ENCODE results near the gene ADAMTS18.

The ADAMTS18 gene

GRCh38 chr16:77409311-77409710 lies 25.5 kb downstream of the ADAMTS18 start:
- Histone ChIP-seq H3K9ac (ENCODE audit: low read length) (no peak overlapping the region), H3K9me3 (ENCODE audit: control insufficient read depth, insufficient read depth, low read depth, low read length) (peaks cover 7% of the 10 kb centered on the region; the same call in 1 of the 2 replicates), H3K27me3 (ENCODE audit: control insufficient read depth, insufficient read depth, low read length) (no peaks in the 10 kb centered on the region), H3K27ac (ENCODE audit: low read depth, low read length) (no peak overlapping the region), H3K4me3 (ENCODE audit: low read depth, low read length) (no peak overlapping the region), H3K36me3 (ENCODE audit: control insufficient read depth, insufficient read depth, low read length) (no peaks in the 10 kb centered on the region), H3K4me1 (ENCODE audit: control insufficient read depth, insufficient read depth, low read length) (peaks cover 4% of the 10 kb centered on the region; the same call in 1 of the 2 replicates)

- no peaks in the 10 kb centered on the region for H3K36me3 ChIP-seq (ENCODE audit: control insufficient read depth, insufficient read depth, low read length)
- H3K4me1 ChIP-seq (ENCODE audit: control insufficient read depth, insufficient read depth, low read length): peaks cover 5% of the 10 kb centered on the region
Measured at GRCh38 chr16:77408607-77409006, 26.2 kb downstream of the ADAMTS18 start.

GRCh38 chr16:77406680-77407079 lies 28.2 kb downstream of the ADAMTS18 start:
- Histone ChIP-seq H3K27me3 (ENCODE audit: control insufficient read depth, insufficient read depth, low read length) (no peaks in the 10 kb centered on the region), H3K9me3 (ENCODE audit: control insufficient read depth, insufficient read depth, low read depth, low read length) (peaks cover 7% of the 10 kb centered on the region; the same call in 1 of the 2 replicates), H3K36me3 (ENCODE audit: control insufficient read depth, insufficient read depth, low read length) (no peaks in the 10 kb centered on the region), H3K27ac (ENCODE audit: low read depth, low read length) (no peak overlapping the region), H3K4me1 (ENCODE audit: control insufficient read depth, insufficient read depth, low read length) (peaks cover 11% of the 10 kb centered on the region), H3K9ac (ENCODE audit: low read length) (no peak overlapping the region), H3K4me3 (ENCODE audit: low read depth, low read length) (no peak overlapping the region)

More at GRCh38 chr16:77408607-77409006, 26.2 kb downstream of the ADAMTS18 start:
- no peak overlapping the region for H3K9ac ChIP-seq (ENCODE audit: low read length)
- H3K9me3 ChIP-seq (ENCODE audit: control insufficient read depth, insufficient read depth, low read depth, low read length): peaks cover 7% of the 10 kb centered on the region; the same call in 1 of the 2 replicates
- no peak overlapping the region for H3K27ac ChIP-seq (ENCODE audit: low read depth, low read length)
- no peak overlapping the region for H3K4me3 ChIP-seq (ENCODE audit: low read depth, low read length)
- H3K27me3 ChIP-seq (ENCODE audit: control insufficient read depth, insufficient read depth, low read length): no peaks in the 10 kb centered on the region

- H3K27ac ChIP-seq (ENCODE audit: low read depth, low read length): no peak overlapping the region
Measured at GRCh38 chr16:77404775-77405174, 30.1 kb downstream of the ADAMTS18 start.

GRCh38 chr16:77403732-77404131 lies 31.1 kb downstream of the ADAMTS18 start:
- Histone ChIP-seq H3K27me3 (ENCODE audit: control insufficient read depth, insufficient read depth, low read length) (no peaks in the 10 kb centered on the region), H3K36me3 (ENCODE audit: control insufficient read depth, insufficient read depth, low read length) (no peaks in the 10 kb centered on the region), H3K4me3 (ENCODE audit: low read depth, low read length) (no peak overlapping the region), H3K9me3 (ENCODE audit: control insufficient read depth, insufficient read depth, low read depth, low read length) (peaks cover 7% of the 10 kb centered on the region; the same call in 1 of the 2 replicates), H3K27ac (ENCODE audit: low read depth, low read length) (no peak overlapping the region), H3K9ac (ENCODE audit: low read length) (no peak overlapping the region), H3K4me1 (ENCODE audit: control insufficient read depth, insufficient read depth, low read length) (peaks cover 11% of the 10 kb centered on the region)

More at GRCh38 chr16:77404775-77405174, 30.1 kb downstream of the ADAMTS18 start:
- Histone ChIP-seq H3K9me3 (ENCODE audit: control insufficient read depth, insufficient read depth, low read depth, low read length) (peaks cover 7% of the 10 kb centered on the region; the same call in 1 of the 2 replicates), H3K27me3 (ENCODE audit: control insufficient read depth, insufficient read depth, low read length) (no peaks in the 10 kb centered on the region), H3K9ac (ENCODE audit: low read length) (no peak overlapping the region), H3K4me3 (ENCODE audit: low read depth, low read length) (no peak overlapping the region), H3K36me3 (ENCODE audit: control insufficient read depth, insufficient read depth, low read length) (no peaks in the 10 kb centered on the region), H3K4me1 (ENCODE audit: control insufficient read depth, insufficient read depth, low read length) (peaks cover 11% of the 10 kb centered on the region)

GRCh38 chr16:77402672-77403071 lies 32.2 kb downstream of the ADAMTS18 start:
- peaks cover 3% of the 10 kb centered on the region; the same call in 1 of the 2 replicates for H3K9me3 ChIP-seq (ENCODE audit: control insufficient read depth, insufficient read depth, low read depth, low read length)
- no peaks in the 10 kb centered on the region for H3K36me3 ChIP-seq (ENCODE audit: control insufficient read depth, insufficient read depth, low read length)
- no peak overlapping the region for H3K27ac ChIP-seq (ENCODE audit: low read depth, low read length)
- H3K27me3 ChIP-seq (ENCODE audit: control insufficient read depth, insufficient read depth, low read length): no peaks in the 10 kb centered on the region
- no peak overlapping the region for H3K9ac ChIP-seq (ENCODE audit: low read length)
- no peak overlapping the region for H3K4me3 ChIP-seq (ENCODE audit: low read depth, low read length)
- H3K4me1 ChIP-seq (ENCODE audit: control insufficient read depth, insufficient read depth, low read length): peaks cover 11% of the 10 kb centered on the region

- H3K36me3 ChIP-seq (ENCODE audit: control insufficient read depth, insufficient read depth, low read length): no peaks in the 10 kb centered on the region
- H3K9ac ChIP-seq (ENCODE audit: low read length): no peak overlapping the region
- H3K9me3 ChIP-seq (ENCODE audit: control insufficient read depth, insufficient read depth, low read depth, low read length): no peaks in the 10 kb centered on the region
- no peak overlapping the region for H3K4me3 ChIP-seq (ENCODE audit: low read depth, low read length)
- no peaks in the 10 kb centered on the region for H3K27me3 ChIP-seq (ENCODE audit: control insufficient read depth, insufficient read depth, low read length)
- H3K4me1 ChIP-seq (ENCODE audit: control insufficient read depth, insufficient read depth, low read length): peaks cover 11% of the 10 kb centered on the region
- no peak overlapping the region for H3K27ac ChIP-seq (ENCODE audit: low read depth, low read length)
Measured at GRCh38 chr16:77402118-77402517, 32.7 kb downstream of the ADAMTS18 start.

GRCh38 chr16:77399546-77399945 lies 35.3 kb downstream of the ADAMTS18 start:
- Histone ChIP-seq H3K9me3 (ENCODE audit: control insufficient read depth, insufficient read depth, low read depth, low read length) (no peaks in the 10 kb centered on the region), H3K27me3 (ENCODE audit: control insufficient read depth, insufficient read depth, low read length) (no peaks in the 10 kb centered on the region), H3K27ac (ENCODE audit: low read depth, low read length) (no peak overlapping the region)

GRCh38 chr16:77399066-77399465 lies 35.8 kb downstream of the ADAMTS18 start:
- H3K9ac ChIP-seq (ENCODE audit: low read length): no peak overlapping the region
- no peaks in the 10 kb centered on the region for H3K27me3 ChIP-seq (ENCODE audit: control insufficient read depth, insufficient read depth, low read length)
- no peaks in the 10 kb centered on the region for H3K9me3 ChIP-seq (ENCODE audit: control insufficient read depth, insufficient read depth, low read depth, low read length)
- H3K36me3 ChIP-seq (ENCODE audit: control insufficient read depth, insufficient read depth, low read length): no peaks in the 10 kb centered on the region
- no peak overlapping the region for H3K4me3 ChIP-seq (ENCODE audit: low read depth, low read length)
- H3K4me1 ChIP-seq (ENCODE audit: control insufficient read depth, insufficient read depth, low read length): peaks cover 7% of the 10 kb centered on the region; the same call in 1 of the 2 replicates
- no peak overlapping the region for H3K27ac ChIP-seq (ENCODE audit: low read depth, low read length)

More at GRCh38 chr16:77399546-77399945, 35.3 kb downstream of the ADAMTS18 start:
- no peak overlapping the region for H3K9ac ChIP-seq (ENCODE audit: low read length)
- no peaks in the 10 kb centered on the region for H3K36me3 ChIP-seq (ENCODE audit: control insufficient read depth, insufficient read depth, low read length)
- no peak overlapping the region for H3K4me3 ChIP-seq (ENCODE audit: low read depth, low read length)
- H3K4me1 ChIP-seq (ENCODE audit: control insufficient read depth, insufficient read depth, low read length): peaks cover 8% of the 10 kb centered on the region

GRCh38 chr16:77398495-77398894 lies 36.3 kb downstream of the ADAMTS18 start:
- no peak overlapping the region for H3K27ac ChIP-seq (ENCODE audit: low read depth, low read length)
- peaks cover 4% of the 10 kb centered on the region; the same call in 1 of the 2 replicates for H3K4me1 ChIP-seq (ENCODE audit: control insufficient read depth, insufficient read depth, low read length)
- no peaks in the 10 kb centered on the region for H3K27me3 ChIP-seq (ENCODE audit: control insufficient read depth, insufficient read depth, low read length)
- H3K4me3 ChIP-seq (ENCODE audit: low read depth, low read length): no peak overlapping the region
- no peak overlapping the region for H3K9ac ChIP-seq (ENCODE audit: low read length)
- no peaks in the 10 kb centered on the region for H3K9me3 ChIP-seq (ENCODE audit: control insufficient read depth, insufficient read depth, low read depth, low read length)
- H3K36me3 ChIP-seq (ENCODE audit: control insufficient read depth, insufficient read depth, low read length): no peaks in the 10 kb centered on the region

GRCh38 chr16:77396461-77396860 lies 38.4 kb downstream of the ADAMTS18 start:
- Histone ChIP-seq H3K36me3 (ENCODE audit: control insufficient read depth, insufficient read depth, low read length) (no peaks in the 10 kb centered on the region), H3K9ac (ENCODE audit: low read length) (no peak overlapping the region), H3K9me3 (ENCODE audit: control insufficient read depth, insufficient read depth, low read depth, low read length) (no peaks in the 10 kb centered on the region), H3K4me1 (ENCODE audit: control insufficient read depth, insufficient read depth, low read length) (no peaks in the 10 kb centered on the region), H3K27me3 (ENCODE audit: control insufficient read depth, insufficient read depth, low read length) (no peaks in the 10 kb centered on the region), H3K27ac (ENCODE audit: low read depth, low read length) (no peak overlapping the region), H3K4me3 (ENCODE audit: low read depth, low read length) (no peak overlapping the region)

Measured in HUES6 (cell line).